OCI-LY7 (cell line): ENCODE measurements around the gene ACER2.

Source experiments
- CTCF ChIP-seq: fragments of 200-600 bp; sonication (generic); conservative IDR thresholded peaks from 2 replicates; pipeline ENCODE4 v1.5.1; 2014; ENCODE audit warnings: mild to moderate bottlenecking, antibody characterized with exemption, low read length, moderate library complexity, mixed read lengths
- EZH2phosphoT487 ChIP-seq: fragments of 200-600 bp; sonication (generic); IDR thresholded peaks from 2 replicates; pipeline ENCODE4 v1.6.1; 2018; ENCODE audit warnings: low read depth, borderline replicate concordance, mild to moderate bottlenecking, mixed run types, antibody characterized with exemption, low read length, moderate library complexity, mixed read lengths

DNA sequence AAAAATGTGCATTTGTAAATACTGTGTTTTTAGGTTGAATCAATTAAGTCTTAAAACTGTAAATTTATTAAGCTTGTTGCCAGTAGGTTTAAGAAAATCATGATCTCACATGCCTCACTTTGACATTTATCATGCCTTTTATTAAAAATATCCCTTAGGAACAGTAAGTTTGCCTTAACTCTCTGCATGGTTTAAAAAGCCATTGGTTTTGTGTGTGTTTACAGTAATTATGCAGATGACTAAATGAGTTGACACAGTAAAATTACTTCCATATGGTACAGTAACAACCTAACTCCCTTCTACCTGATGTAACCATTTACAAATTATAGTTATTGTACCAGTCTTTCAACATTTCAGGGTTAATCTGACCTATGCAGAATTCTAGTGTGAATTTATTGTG lies 35.3 kb upstream of the ACER2 start:
- TF ChIP-seq CTCF, result no peak
- no peak for TF ChIP-seq EZH2phosphoT487
